Cortex of kidney (tissue), 1 donor: ENCODE results near the gene TMEM191C.
"Not testable (repeated sequence)": the region's sequence is repeated elsewhere in the genome, so short reads cannot be mapped to it uniquely, and the experiment has no call there.

Experiments
- DNase-seq: peaks from one replicate; lab custom pipeline; 2025; lab: John Stamatoyannopoulos, UW

TMEM191C gene

DNA sequence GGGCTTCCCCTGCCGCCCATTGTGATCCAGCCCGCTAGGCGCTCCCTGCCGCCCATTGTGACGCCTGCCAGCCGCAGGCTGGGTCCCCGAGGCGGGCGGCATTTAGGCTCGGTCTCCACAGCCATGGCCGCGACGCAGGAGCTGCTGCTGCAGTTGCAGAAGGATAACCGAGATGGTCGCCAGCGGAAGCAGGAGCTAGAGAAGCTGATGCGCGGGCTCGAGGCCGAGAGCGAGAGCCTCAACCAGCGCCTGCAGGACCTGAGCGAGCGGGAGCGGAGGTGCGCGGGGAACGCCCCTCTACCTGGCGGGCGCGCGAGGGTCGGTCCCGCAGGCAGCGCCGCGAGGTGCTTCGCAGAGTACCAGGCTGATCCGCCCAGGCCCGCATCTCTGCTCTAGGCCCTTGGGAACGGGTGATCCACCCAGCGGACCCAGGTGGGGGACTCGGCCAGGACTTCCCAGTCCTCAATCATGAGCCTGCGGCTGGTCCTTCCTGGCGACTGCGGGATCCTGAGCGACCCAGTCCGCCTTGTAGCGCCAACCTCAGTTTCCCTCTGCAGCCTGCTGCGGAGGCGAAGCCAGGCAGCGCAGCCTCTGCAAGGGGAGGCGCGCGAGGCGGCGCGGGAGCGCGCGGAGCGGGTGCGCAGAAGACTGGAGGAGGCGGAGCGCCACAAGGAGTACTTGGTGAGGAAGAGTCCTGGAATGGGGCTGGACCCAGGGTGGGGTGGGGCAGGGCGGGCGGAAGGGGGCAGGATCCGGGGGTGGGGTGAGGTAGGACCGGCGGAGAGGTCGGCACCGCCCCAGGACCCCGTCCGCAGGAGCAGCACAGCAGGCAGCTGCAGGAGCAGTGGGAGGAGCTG lies at the start of gene TMEM191C:
TMEM191C (plus strand) TSS at position 51 of the 857 bp plus-strand sequence; CDS start at position 124, 73 bp downstream.
- not testable (repeated sequence) for DNase-seq

DNA sequence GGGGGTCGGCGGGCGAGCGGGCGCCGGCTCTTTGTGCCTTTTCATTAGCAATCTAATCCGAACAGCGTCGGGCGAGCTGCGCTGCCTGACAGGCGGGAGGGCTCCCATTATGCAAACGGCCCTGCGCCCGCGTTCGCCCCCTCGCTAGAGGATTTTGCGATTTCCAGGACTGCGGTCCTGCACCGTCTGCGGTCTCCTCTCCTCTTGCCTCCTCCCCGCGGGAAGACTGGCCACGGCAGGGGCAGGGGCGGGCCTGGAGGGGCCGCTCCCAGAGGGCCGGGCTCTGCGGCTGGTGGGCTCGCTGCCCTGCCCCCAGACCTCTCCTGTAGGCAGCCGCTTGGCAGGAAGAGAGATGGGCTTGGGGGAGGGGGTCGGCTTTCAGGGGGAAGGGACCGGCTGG lies 49.3 kb upstream of the TMEM191C start:
- not testable (repeated sequence) for DNase-seq

DNA sequence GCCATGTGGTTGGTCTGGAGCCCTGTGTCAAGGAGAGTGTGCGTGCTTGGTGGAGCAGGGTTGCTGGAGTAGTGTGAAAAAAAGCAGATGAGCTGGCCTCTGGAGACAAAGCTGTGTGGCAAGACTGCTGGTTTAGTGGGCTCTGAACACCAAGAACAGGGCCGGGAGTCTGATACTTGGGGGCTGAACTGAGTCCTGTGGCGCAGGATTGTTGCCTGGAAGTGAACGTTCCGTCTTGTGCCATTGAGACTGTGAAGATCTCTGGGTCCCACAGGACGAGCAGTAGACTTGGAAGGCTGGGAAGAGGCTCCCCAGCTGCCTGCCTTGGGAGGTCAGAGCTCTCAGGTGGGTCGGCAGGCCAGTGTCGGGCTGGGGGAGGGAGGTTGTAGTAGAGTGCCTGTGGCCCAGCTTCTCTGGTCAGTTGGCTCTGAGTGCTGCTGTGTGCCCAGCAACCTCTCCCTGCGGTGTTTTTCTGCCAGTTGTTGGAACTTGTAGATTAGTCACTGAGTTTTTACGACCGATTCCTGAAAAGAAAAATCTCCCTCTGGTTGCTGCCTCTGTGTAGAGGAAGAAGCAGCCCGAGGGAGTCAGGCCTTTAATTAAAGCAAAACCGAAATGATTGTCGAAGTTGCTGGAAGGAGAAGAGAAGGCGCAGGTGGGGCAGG lies 48.1 kb upstream of the TMEM191C start:
- not testable (repeated sequence) for DNase-seq

DNA sequence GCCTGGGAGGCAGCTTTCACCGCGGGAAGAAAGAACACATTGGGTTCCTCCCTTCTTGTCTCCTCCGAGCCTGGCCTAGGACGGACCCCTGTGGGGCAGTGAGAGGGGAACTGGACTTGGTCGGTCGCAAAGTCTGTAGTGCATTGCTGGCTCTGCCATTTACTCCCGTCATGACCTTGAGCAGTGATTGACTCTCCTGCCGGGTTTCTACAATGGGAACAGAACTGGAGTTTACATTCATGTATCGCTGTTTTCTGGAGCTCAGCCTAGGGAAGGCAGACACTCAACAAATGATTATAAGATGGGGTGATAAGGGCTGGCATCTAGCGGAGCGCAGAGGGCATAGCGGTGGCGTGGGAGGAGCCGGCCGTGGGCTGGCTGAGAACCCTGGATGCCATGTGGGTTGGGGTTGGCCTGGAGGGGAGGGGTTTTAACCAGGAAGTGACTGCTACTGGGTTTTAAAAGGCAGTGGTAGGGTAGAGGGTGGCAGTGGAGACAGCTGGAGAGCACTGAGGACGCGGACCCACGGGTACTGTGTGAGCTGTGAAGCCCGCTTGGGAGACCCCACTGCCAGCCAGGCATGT lies 46.9 kb upstream of the TMEM191C start:
- DNase-seq: not testable (repeated sequence)

DNA sequence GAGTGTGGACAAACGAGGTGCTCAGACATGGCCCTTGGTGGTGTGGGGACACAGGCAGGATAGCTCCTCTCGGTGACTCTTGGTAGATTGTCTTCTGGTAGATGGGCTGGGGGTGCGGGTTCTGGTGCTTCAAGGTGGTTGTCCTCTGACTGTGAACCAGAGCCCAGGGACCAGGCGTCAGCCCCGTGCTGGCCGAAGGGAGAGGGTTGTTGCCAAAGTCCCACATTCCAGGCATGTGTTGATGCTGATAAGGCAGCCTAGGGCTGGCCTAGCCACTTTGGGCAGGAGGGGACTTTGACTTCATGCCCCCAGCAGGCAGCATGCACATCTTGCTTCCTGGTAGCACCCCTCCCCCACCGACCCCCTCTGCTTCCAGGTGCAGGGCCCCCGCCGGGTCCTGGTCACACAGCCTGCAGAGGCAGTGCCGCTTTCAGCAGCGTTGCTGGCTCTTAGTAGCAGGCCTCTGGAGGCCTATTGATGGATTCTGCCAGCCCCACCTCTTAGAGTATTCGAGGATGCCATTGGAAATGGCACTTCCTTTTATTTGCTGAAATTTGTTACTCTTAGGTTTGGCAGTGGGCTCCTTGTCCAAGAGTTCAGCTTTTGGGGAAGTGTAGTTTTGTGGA lies 43.0 kb upstream of the TMEM191C start:
- not testable (repeated sequence) for DNase-seq

DNA sequence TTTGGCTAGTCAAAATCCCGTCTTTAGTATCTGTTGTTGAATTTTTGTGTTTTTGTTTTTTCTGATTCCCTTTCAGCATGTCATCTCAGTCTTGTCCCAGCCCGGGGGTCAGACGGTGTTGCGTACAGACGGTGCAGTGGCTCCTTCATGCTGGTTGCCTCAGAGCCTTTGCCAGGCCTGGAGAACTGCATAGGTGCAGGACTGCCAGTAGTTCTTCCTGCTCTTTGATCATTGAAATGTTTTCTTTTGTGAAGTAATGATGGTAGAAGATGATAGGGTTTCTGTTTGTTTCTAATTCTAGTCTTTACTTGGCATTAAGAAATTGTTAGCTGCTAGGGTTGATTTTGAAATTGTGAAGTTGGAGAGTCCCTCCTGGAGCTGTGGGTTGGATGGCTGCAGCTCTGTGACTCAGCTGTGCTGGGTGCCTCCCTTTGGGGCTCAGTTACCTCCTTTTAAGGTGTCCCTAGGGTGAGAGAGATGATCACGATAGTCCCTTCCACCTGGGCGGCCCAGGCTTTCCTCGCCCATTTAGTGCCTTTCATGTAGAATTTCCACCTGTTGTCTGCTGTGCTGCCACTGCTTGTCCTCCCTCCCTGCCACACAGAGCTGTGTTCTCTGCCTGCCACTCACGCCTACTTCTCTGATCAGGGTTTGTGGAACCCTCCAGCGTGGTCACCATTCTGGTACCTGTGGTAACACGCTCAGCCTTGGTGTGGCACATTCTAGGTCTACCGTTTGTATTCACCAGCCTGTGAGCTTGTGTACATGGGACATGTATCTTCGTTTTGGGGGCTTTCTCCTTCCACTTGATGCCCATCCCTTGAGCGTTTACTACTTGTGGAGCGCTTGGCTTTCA lies 32.6 kb upstream of the TMEM191C start:
- DNase-seq: not testable (repeated sequence)

DNA sequence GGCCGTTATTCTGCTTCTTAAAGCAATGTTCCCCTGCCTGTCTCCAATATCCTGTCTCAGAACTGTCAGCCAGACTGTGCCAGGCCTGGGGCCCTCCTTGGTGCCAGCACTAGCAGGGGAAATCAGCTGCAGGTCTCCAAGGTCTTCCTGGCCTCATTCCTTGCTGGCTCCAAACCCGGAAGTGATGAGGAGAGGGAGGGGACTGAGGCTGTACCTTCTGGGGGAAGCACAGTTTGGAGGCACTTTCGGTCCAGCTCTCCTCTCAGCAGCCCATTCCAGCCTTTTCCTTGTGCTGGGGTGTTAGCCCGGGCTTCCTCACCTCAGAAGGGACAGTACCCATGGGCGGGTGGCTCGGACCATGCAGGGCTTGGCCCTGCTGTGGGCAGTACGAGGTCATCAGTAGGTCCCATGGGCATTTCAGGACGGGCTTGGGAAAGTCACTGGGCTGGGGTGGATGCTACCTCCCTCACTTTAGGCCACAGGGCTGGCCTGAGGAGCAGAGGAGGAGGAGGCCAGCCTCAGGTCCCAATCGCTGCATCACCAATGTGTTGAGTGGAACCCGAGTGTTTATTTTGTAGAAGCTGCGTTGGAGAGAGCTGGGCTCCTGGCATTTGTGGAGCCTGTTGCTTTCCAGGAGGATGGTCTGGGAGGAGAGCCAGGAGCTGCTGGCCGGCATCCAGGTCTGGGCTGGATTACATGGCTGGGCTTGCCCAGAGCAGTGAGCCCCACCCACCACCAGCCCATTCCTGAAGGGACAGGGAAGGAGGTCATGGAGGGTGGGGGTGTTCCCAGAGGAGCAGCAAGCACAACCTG lies 31.0 kb upstream of the TMEM191C start:
- DNase-seq: not testable (repeated sequence)

DNA sequence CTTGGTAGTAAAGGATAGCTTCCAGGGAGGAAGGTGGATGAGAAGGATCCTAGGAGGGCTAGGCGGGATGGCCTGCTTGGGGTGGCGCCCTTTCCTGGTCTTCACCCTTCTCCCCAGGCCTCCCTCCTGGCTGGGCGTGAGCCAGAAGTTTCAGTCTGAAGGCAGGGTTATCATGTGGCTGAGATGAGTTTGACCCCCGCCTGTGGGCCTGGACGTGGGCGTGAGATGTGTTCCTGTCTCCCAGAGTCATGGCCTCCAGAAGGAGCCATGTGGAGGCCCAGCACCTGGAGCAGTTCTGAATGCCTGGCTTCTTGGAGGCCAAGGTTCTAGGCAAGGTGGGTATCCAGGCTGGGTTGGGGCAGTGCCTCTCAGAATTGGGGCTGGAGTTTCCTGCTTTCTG lies 29.2 kb upstream of the TMEM191C start:
- DNase-seq: not testable (repeated sequence)

DNA sequence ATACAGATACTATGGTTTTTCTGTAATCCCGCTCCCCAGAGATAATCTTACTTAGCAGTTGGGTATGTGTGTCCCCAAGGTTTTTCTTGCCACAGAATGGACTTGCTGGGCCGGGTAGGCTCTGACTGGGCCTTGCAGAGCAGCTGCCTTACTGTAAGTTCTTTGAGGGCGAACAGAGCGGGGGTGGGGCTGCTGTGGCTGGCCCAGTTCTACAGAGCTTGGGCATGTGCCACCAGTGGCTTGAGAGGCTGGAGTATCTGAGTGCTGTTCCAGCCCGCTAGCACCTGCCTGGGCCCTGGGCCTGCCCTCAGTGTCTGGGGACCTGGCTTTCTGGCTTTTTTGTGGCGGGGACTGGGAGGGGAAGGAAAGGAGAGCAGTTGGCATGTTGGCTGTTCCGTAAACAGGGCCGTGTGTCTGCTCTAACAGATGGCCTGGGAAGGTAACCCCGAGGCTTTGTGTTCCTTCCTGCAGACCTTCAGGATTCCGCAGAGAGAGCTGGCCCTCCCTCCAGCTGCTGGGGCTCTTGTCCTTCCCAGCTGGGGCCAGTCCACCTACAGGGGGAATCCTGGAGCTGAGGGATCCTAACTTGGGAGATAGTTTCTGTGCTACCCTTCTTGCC lies 27.1 kb upstream of the TMEM191C start:
- DNase-seq: not testable (repeated sequence)

DNA sequence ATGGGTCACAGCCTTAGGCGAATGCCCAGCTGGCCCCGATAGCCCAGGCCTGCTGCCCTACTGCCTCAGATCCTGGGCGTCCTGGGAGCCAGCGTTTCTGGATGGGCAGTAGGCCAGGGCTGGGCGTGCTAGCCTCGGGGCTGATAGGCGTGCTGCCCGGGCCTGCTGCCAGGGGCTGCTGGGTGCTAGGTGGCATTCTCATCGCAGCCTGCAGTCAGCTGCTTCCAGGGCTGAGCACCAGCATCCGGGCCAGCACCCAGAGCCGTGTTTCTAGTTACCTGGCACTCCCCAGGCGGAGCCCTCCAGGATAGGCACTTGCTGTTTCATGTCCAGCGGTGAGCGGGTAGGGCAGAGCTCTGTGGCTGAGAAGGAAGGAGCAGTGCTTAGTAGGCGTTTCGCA lies 26.5 kb upstream of the TMEM191C start:
- DNase-seq: not testable (repeated sequence)

DNA sequence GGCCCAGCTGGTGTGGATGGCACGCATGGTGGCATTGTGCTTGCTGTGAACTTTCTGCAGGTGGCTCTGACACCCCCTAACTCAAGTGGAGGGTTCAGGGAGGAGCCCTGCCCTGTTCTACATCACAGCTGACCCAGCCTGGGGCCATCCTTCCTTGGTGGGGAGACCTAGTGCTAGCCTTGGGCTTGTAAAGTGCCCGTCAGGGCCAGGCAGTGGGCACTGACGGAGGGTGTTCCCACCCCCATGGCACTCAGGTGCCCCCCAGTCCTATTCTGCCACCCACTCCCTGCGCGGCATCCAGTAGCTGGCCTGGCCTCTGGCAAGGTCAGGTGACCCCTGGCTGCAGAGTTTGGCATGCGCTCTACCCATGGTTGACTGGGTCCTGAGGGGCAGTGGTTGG lies 26.0 kb upstream of the TMEM191C start:
- DNase-seq: not testable (repeated sequence)

DNA sequence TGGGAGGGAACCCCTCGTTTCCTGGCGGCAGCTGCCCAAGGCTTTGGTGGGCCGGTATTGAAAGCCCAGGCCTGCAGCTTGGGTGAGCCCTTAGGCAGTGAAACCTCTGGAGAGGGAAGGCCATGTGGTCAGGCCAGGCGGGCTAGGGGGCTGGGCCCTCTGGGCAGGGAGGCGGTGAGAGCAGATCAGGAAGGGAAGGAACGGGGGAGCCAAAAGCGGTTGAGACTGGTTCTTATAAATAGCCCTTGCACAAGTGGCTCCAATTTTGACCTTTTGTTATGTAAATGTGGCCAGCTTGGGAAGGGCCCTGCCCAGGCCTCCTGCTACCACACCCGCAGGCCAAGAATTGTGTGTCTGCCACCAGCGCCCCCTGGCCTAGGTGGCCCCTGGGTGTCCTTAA lies 25.1 kb upstream of the TMEM191C start:
- not testable (repeated sequence) for DNase-seq

DNA sequence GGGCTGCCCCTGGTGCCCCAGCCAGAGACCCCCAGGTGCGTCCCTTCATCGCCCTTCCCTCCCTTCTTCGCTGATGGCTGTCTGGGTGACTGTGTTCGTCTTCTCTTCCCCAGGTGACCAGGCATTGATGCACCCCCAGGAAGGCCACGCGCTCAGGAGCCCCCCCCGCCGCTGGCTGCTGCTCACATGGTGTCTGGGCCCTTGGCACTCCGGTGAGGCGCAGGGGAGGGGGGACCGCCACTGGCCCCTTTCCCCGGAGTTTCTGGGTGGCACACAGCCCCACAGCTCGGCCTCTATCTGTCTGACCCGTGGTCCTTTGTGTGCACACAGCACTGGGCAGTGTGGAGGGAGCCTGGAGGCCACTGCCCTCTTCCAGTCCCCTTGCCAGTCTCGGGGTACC lies 24.5 kb upstream of the TMEM191C start:
- DNase-seq: not testable (repeated sequence)

DNA sequence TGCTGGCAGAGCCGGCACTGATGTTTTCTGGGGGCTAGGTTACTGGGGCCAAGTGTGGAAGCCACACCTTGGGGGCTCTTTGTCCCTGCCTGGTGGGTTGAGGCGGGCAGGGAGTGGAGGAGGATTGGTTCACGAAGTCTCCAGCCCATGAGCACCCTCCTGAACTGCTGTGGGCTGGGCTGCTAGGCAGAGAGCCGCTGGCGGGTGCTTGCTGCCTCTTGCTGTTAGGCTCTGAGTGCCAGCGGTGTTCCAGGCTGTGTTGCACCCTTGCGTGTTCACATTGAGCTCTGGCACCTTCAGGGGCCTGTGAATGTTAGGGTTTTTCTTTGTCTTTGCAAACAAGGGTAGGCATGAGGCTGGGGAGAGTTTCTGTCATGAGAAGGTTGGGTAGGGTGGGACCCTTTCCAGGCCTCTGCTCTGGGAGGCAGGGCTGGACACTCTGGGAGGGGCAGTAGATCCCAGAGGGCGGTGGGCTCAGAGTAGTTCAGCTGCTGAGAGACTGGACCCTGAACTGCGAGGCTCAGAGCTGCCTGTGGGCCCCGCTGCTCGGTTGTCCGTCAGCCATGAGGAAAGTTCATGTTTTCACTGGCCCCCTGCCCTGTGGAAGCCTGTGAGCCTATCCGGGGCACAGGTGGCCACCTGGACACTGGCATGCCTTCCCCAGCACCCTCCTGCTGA lies 24.0 kb upstream of the TMEM191C start:
- no peak for DNase-seq

DNA sequence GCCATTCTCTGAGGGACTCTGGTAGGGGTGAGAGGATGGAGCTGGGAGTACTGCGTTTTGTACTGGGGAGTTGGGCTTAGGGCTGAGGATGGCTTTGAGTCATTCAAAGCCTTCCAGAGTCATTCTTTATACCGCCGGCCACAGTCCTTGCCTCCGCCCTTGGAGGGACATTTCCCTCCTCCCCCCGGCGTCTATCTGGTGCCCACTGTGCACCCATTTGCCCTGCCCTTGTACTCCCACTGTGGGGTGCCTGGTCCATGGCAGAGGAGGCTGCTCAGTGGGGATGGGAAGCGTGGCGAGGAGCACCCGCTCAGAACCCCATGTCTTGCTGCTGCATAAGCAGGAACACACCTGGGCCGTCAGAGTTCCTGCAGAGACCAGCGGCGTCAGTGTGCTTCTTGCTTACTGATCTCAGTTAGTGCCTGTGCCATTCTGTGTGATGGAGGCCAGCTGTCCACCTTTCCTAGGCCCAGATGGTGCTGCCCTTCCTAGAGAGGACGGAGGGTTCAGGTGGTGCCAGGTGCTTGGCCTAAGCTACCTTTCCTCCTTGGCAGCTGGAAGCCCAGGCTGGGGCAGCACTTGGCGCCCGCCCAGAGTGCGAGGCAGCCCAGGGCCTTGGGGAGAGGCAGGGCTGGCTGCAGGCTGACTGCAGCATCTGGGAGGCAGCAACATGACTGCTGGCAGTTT lies 23.3 kb upstream of the TMEM191C start:
- no peak for DNase-seq

DNA sequence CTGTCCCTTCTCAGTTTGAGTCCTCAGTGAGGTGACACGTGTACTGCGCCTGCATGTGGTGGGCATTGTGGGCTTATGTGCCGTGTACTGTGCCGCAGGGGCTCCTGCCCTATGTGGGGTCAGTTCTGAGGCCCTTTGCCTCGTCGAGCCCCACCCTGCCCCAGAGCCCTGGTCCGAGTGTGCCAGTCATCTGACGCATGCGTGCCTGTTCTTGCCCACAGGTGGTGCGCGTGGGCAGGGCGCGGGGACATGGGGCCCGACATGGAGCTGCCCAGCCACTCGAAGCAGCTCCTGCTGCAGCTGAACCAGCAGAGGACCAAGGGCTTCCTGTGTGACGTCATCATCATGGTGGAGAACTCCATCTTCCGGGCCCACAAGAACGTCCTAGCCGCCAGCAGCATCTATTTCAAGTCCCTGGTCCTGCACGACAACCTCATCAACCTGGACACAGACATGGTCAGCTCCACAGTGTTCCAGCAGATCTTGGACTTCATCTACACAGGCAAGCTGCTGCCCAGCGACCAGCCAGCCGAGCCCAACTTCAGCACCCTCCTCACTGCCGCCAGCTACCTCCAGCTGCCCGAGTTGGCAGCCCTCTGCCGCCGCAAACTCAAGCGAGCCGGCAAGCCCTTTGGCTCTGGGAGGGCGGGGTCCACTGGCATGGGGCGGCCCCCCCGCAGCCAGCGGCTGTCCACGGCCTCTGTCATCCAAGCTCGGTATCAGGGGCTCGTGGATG lies 22.3 kb upstream of the TMEM191C start:
- DNase-seq: no peak

DNA sequence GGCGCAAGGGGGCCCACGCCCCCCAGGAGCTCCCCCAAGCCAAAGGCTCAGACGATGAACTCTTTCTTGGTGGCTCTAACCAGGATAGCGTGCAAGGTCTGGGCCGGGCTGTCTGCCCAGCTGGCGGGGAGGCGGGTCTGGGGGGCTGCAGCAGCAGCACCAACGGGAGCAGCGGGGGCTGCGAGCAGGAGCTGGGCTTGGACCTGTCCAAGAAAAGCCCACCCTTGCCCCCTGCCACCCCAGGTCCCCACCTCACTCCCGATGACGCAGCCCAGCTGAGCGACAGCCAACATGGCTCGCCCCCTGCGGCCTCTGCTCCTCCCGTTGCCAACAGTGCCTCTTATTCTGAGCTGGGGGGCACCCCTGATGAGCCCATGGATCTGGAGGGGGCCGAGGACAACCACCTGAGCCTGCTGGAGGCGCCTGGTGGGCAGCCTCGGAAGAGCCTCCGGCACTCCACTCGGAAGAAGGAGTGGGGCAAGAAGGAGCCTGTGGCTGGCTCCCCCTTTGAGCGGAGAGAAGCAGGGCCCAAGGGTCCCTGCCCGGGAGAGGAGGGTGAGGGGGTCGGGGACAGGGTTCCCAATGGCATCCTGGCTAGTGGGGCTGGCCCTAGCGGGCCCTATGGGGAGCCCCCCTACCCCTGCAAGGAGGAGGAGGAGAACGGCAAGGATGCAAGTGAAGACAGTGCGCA lies 21.6 kb upstream of the TMEM191C start:
- no peak for DNase-seq
